GM23338 (cell line): Measurements from ENCODE around the gene CEP72.
A peak's percentile ranks its signal among the peaks of the same experiment; 100 is the strongest.

Experiments used
- CREB1 ChIP-seq: fragments of 250-450 bp; sonication (Bioruptor Pico); IDR thresholded peaks from 2 replicates; pipeline ENCODE4 v1.5.0; 2020; ENCODE audit warnings: low read depth, mild to moderate bottlenecking, moderate library complexity
- EZH2 ChIP-seq: fragments of 200-600 bp; sonication (generic); IDR thresholded peaks from one replicate; pipeline ENCODE4 v1.8.0; 2017; ENCODE audit warnings: antibody characterized with exemption, mild to moderate bottlenecking, low read depth; ENCODE audit not compliant: unreplicated experiment
- EZH2phosphoT487 ChIP-seq: fragments of 200-600 bp; sonication (generic); IDR thresholded peaks from one replicate; pipeline ENCODE4 v1.8.1; 2018; ENCODE audit warnings: antibody characterized with exemption; ENCODE audit not compliant: unreplicated experiment
- JUNB ChIP-seq: IDR thresholded peaks from one replicate; pipeline ENCODE4 v1.6.1; 2016; ENCODE audit warnings: antibody characterized with exemption; ENCODE audit not compliant: unreplicated experiment
- NANOG ChIP-seq: IDR thresholded peaks from 2 replicates; pipeline ENCODE4 v1.6.1; 2016; ENCODE audit warnings: antibody characterized with exemption, borderline replicate concordance
- POLR2AphosphoS5 ChIP-seq: IDR thresholded peaks from 2 replicates; pipeline ENCODE4 v1.6.1; 2016; ENCODE audit warnings: antibody characterized with exemption, low read depth
- STAT1 ChIP-seq: IDR thresholded peaks from one replicate; pipeline ENCODE4 v1.6.1; 2016; ENCODE audit warnings: antibody characterized with exemption; ENCODE audit not compliant: unreplicated experiment
- TF ChIP-seq, protein P1 (sequence below), 2 experiments: fragments of 200-600 bp in 1 of 2; sonication (generic) in 1 of 2; conservative IDR thresholded peaks; 2 replicates each; pipeline versions ENCODE4 v1.5.1 to v1.6.1; 2016 to 2017; ENCODE audit warnings: antibody characterized with exemption in 2 of 2, low read depth in 2 of 2, mild to moderate bottlenecking in 2 of 2, moderate library complexity in 1 of 2
- TF ChIP-seq, protein P2 (sequence below): IDR thresholded peaks from one replicate; pipeline ENCODE4 v1.6.1; 2018; ENCODE audit warnings: antibody characterized with exemption; ENCODE audit not compliant: unreplicated experiment
- TF ChIP-seq, protein P3 (sequence below): fragments of 250-450 bp; sonication (Bioruptor Pico); IDR thresholded peaks from 2 replicates; pipeline ENCODE4 v1.5.0; 2020; ENCODE audit warnings: mild to moderate bottlenecking, moderate library complexity

DNA sequence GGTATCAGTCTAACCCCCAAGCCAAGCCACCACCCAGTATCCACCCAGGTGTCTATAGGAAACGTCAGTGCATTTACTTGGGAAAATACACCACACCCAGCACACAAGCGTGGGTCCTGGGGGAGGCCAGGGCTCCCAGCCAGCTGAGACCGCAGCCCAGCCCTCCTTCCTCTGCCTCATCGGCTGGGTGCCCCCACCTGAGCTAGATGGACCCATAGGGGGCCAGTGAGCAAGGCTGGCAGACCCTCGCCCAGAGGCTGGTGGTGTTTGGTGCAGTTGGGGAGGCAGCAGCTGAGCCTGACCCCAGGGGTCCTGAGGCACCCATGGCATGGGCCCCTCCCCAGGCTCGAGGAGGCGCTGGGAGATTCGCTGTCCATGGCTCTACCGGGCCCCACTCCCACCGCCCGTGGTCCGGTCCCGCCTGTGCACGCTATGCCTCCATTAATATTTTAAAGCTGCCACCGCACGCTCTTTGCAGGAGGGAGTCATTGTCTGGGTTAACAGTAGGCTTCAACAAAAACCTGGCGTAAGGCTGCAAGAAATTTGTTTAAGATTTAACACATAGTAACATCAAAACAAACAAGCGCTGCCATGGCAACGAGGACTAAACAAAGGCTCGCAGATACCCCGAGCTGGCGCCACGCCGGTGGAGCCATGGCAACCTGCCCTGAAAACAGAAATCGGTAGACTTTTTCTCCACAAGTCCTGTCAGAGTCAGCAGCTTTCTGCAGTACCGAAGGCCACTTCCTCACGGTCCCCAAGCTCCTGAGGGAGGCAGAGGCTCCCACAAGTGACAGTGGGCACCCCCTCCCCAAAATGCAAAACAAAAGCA is 60.4 kb downstream of the CEP72 start:
- TF ChIP-seq EZH2: no peak
- TF ChIP-seq, protein P1, sequence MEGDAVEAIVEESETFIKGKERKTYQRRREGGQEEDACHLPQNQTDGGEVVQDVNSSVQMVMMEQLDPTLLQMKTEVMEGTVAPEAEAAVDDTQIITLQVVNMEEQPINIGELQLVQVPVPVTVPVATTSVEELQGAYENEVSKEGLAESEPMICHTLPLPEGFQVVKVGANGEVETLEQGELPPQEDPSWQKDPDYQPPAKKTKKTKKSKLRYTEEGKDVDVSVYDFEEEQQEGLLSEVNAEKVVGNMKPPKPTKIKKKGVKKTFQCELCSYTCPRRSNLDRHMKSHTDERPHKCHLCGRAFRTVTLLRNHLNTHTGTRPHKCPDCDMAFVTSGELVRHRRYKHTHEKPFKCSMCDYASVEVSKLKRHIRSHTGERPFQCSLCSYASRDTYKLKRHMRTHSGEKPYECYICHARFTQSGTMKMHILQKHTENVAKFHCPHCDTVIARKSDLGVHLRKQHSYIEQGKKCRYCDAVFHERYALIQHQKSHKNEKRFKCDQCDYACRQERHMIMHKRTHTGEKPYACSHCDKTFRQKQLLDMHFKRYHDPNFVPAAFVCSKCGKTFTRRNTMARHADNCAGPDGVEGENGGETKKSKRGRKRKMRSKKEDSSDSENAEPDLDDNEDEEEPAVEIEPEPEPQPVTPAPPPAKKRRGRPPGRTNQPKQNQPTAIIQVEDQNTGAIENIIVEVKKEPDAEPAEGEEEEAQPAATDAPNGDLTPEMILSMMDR (conservative IDR thresholded peaks at IDR 0.05; ENCODE audit: low read depth in 2 of 2): no peak
- TF ChIP-seq CREB1 (CRISPR knock-in tag): no peak
- TF ChIP-seq JUNB: no peak
- TF ChIP-seq POLR2AphosphoS5: 0 out of 2 replicates have a peak, but pooled peaks have one; percentile 9
- TF ChIP-seq, protein P2, sequence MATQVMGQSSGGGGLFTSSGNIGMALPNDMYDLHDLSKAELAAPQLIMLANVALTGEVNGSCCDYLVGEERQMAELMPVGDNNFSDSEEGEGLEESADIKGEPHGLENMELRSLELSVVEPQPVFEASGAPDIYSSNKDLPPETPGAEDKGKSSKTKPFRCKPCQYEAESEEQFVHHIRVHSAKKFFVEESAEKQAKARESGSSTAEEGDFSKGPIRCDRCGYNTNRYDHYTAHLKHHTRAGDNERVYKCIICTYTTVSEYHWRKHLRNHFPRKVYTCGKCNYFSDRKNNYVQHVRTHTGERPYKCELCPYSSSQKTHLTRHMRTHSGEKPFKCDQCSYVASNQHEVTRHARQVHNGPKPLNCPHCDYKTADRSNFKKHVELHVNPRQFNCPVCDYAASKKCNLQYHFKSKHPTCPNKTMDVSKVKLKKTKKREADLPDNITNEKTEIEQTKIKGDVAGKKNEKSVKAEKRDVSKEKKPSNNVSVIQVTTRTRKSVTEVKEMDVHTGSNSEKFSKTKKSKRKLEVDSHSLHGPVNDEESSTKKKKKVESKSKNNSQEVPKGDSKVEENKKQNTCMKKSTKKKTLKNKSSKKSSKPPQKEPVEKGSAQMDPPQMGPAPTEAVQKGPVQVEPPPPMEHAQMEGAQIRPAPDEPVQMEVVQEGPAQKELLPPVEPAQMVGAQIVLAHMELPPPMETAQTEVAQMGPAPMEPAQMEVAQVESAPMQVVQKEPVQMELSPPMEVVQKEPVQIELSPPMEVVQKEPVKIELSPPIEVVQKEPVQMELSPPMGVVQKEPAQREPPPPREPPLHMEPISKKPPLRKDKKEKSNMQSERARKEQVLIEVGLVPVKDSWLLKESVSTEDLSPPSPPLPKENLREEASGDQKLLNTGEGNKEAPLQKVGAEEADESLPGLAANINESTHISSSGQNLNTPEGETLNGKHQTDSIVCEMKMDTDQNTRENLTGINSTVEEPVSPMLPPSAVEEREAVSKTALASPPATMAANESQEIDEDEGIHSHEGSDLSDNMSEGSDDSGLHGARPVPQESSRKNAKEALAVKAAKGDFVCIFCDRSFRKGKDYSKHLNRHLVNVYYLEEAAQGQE: no peak
- no peak for TF ChIP-seq STAT1
- TF ChIP-seq EZH2phosphoT487: no peak
- TF ChIP-seq NANOG: no peak
- TF ChIP-seq, protein P3, sequence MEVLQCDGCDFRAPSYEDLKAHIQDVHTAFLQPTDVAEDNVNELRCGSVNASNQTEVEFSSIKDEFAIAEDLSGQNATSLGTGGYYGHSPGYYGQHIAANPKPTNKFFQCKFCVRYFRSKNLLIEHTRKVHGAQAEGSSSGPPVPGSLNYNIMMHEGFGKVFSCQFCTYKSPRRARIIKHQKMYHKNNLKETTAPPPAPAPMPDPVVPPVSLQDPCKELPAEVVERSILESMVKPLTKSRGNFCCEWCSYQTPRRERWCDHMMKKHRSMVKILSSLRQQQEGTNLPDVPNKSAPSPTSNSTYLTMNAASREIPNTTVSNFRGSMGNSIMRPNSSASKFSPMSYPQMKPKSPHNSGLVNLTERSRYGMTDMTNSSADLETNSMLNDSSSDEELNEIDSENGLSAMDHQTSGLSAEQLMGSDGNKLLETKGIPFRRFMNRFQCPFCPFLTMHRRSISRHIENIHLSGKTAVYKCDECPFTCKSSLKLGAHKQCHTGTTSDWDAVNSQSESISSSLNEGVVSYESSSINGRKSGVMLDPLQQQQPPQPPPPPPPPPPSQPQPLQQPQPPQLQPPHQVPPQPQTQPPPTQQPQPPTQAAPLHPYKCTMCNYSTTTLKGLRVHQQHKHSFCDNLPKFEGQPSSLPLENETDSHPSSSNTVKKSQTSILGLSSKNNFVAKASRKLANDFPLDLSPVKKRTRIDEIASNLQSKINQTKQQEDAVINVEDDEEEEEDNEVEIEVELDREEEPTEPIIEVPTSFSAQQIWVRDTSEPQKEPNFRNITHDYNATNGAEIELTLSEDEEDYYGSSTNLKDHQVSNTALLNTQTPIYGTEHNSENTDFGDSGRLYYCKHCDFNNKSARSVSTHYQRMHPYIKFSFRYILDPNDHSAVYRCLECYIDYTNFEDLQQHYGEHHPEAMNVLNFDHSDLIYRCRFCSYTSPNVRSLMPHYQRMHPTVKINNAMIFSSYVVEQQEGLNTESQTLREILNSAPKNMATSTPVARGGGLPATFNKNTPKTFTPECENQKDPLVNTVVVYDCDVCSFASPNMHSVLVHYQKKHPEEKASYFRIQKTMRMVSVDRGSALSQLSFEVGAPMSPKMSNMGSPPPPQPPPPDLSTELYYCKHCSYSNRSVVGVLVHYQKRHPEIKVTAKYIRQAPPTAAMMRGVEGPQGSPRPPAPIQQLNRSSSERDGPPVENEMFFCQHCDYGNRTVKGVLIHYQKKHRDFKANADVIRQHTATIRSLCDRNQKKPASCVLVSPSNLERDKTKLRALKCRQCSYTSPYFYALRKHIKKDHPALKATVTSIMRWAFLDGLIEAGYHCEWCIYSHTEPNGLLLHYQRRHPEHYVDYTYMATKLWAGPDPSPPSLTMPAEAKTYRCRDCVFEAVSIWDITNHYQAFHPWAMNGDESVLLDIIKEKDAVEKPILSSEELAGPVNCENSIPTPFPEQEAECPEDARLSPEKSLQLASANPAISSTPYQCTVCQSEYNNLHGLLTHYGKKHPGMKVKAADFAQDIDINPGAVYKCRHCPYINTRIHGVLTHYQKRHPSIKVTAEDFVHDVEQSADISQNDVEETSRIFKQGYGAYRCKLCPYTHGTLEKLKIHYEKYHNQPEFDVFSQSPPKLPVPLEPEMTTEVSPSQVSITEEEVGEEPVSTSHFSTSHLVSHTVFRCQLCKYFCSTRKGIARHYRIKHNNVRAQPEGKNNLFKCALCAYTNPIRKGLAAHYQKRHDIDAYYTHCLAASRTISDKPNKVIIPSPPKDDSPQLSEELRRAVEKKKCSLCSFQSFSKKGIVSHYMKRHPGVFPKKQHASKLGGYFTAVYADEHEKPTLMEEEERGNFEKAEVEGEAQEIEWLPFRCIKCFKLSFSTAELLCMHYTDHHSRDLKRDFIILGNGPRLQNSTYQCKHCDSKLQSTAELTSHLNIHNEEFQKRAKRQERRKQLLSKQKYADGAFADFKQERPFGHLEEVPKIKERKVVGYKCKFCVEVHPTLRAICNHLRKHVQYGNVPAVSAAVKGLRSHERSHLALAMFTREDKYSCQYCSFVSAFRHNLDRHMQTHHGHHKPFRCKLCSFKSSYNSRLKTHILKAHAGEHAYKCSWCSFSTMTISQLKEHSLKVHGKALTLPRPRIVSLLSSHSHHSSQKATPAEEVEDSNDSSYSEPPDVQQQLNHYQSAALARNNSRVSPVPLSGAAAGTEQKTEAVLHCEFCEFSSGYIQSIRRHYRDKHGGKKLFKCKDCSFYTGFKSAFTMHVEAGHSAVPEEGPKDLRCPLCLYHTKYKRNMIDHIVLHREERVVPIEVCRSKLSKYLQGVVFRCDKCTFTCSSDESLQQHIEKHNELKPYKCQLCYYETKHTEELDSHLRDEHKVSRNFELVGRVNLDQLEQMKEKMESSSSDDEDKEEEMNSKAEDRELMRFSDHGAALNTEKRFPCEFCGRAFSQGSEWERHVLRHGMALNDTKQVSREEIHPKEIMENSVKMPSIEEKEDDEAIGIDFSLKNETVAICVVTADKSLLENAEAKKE (CRISPR knock-in tag): no peak
